HL-60 (cell line): ENCODE data around the gene ANKRD12.

Experiments used
- DNase-seq, 2 experiments: peaks; one replicate each; pipeline ENCODE4 v3.0.0-alpha.2; 2010 to 2020; ENCODE audit warnings: low read depth in 1 of 2, low spot score in 1 of 2
- H3K27ac ChIP-seq: fragments of 250-450 bp; sonication (Bioruptor Pico); replicated peaks from 2 replicates; pipeline ENCODE4 v1.5.1; 2020; ENCODE audit warnings: mild to moderate bottlenecking, moderate library complexity
- H3K27me3 ChIP-seq: fragments of 250-450 bp; sonication (Bioruptor Pico); 2 replicates; pipeline ENCODE4 v1.5.1; 2021; ENCODE audit warnings: mild to moderate bottlenecking, moderate library complexity; ENCODE audit not compliant: insufficient read depth, poor library complexity, severe bottlenecking
- H3K4me3 ChIP-seq: replicated peaks from 2 replicates; pipeline ENCODE4 v1.5.1; 2011; ENCODE audit warnings: mild to moderate bottlenecking, control low read depth, low read length; ENCODE audit not compliant: insufficient read depth
- GABPA ChIP-seq: IDR thresholded peaks from 2 replicates; pipeline ENCODE4 v1.6.1; 2012; ENCODE audit warnings: low read depth
- POLR2AphosphoS5 ChIP-seq: IDR thresholded peaks from 2 replicates; pipeline ENCODE4 v1.6.1; 2012; ENCODE audit warnings: low read depth
- REST ChIP-seq: IDR thresholded peaks from 2 replicates; pipeline ENCODE4 v1.6.1; 2012; ENCODE audit warnings: low read depth; ENCODE audit not compliant: insufficient replicate concordance
- SPI1 ChIP-seq: IDR thresholded peaks from 2 replicates; pipeline ENCODE4 v1.6.1; 2012; ENCODE audit warnings: low read depth, mild to moderate bottlenecking, borderline replicate concordance
- TF ChIP-seq, protein P1 (sequence below): IDR thresholded peaks from one replicate; pipeline ENCODE4 v1.5.1; 2011; ENCODE audit warnings: low read length, control low read depth, inconsistent platforms; ENCODE audit not compliant: insufficient read depth

Gene ANKRD12

DNA sequence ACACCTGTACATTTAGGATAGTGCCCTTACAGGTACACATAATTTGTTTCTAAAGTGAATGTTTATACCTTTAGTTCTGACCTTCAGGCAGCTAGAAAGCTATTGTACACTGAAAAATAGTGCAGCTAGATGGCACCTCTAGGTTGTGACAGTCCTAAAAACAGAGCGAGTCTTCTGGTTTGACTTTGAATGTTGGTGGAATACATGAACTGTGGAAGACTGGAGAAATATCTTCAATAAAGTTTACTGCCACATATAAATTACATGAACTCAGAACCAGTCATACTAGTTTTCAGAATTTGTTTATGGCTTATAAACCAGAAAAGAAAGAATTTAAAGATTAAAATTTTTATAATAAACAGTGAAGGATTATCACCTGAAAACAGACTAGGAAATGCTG is 139.3 kb downstream of the ANKRD12 start:
- TF ChIP-seq GABPA (no peak), REST (no peak), SPI1 (no peak), POLR2AphosphoS5 (no peak)
- TF ChIP-seq, protein P1, sequence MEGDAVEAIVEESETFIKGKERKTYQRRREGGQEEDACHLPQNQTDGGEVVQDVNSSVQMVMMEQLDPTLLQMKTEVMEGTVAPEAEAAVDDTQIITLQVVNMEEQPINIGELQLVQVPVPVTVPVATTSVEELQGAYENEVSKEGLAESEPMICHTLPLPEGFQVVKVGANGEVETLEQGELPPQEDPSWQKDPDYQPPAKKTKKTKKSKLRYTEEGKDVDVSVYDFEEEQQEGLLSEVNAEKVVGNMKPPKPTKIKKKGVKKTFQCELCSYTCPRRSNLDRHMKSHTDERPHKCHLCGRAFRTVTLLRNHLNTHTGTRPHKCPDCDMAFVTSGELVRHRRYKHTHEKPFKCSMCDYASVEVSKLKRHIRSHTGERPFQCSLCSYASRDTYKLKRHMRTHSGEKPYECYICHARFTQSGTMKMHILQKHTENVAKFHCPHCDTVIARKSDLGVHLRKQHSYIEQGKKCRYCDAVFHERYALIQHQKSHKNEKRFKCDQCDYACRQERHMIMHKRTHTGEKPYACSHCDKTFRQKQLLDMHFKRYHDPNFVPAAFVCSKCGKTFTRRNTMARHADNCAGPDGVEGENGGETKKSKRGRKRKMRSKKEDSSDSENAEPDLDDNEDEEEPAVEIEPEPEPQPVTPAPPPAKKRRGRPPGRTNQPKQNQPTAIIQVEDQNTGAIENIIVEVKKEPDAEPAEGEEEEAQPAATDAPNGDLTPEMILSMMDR, result no peak
- Histone ChIP-seq H3K27me3 (no peaks in the 10 kb centered on the region), H3K27ac (no peak overlapping the region), H3K4me3 (no peak overlapping the region)
- DNase-seq, result no peak

DNA sequence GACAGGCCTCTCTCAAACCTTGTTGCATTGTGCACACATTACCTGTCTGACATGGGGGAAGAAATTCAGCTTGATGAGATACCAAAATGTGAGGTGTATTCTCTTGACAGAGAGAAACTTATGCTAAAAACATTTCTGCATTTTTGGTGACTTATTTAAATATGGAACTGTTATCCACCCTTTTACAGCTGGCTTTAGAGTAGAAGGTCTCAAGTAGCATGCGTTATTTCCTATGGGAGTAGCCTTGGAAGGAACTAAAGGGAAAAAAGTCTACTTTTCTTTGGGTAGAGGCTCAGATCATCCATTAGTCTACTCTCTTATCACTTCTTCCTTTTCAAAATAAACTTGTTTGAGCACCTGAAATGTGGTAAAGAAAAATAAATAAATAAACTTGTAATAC is 141.4 kb downstream of the ANKRD12 start:
- DNase-seq, result no peak
- Histone ChIP-seq H3K4me3 (no peak overlapping the region), H3K27ac (no peak overlapping the region), H3K27me3 (no peaks in the 10 kb centered on the region)
- TF ChIP-seq GABPA (no peak), SPI1 (no peak), REST (no peak), POLR2AphosphoS5 (no peak)
- TF ChIP-seq, protein P1, result no peak

- TF ChIP-seq REST (no peak), GABPA (no peak), SPI1 (no peak)
- TF ChIP-seq, protein P1, result no peak
- DNase-seq, result no peak
These were observed 144.3 kb downstream of the ANKRD12 start for GRCh38 chr18:9280849-9281248.

More at GRCh38 chr18:9280849-9281248, 144.3 kb downstream of the ANKRD12 start:
- no peak overlapping the region for H3K4me3 ChIP-seq
- H3K27me3 ChIP-seq, result no peaks in the 10 kb centered on the region
- H3K27ac ChIP-seq, result no peak overlapping the region
